ENCODE results near the gene MRPL21. TPM values are rescaled to one million over a fixed set of nuclear protein-coding genes. Genes with fewer than 3 reads are reported as not detected.
A peak's percentile ranks its signal among the peaks of the same experiment; 100 is the strongest.

The MRPL21 gene
- total RNA-seq, 6 donors from 2014 or later = 17.8 to 50.8 (median 32.3) TPM

- Histone ChIP-seq H3K27me3 (no peaks in the 10 kb centered on the region), H3K4me1 (peaks cover 0 to 14% (median 4%) of the 10 kb centered on the region in 4 donors), H3K27ac (no peak overlapping the region), H3K36me3 (no peaks in the 10 kb centered on the region), H3K9me3 (no peaks in the 10 kb centered on the region), H3K4me3 (no peak overlapping the region)
- DNase-seq (no peak), ATAC-seq (ENCODE audit: low FRiP score in 2 of 2) (no peak)
- TF ChIP-seq POLR2A (IDR thresholded peaks at IDR 0.05) (no peak), CTCF (IDR thresholded peaks at IDR 0.05) (no peak), POLR2AphosphoS5 (IDR thresholded peaks at IDR 0.05) (no peak), EP300 (IDR thresholded peaks at IDR 0.05) (no peak)
- 77 to 84% methylated on average over 12 of the region's 12 CpGs for WGBS, 2 donors
Measured at GRCh38 chr11:68872216-68873003, 31.2 kb downstream of the MRPL21 start.

- DNase-seq (no peak), ATAC-seq (ENCODE audit: low FRiP score in 2 of 2) (peak; percentile 20 to 45)
- no peaks in the 10 kb centered on the region for H3K36me3 ChIP-seq
- TF ChIP-seq EP300 (IDR thresholded peaks at IDR 0.05) = no peak
- no peak for TF ChIP-seq CTCF (IDR thresholded peaks at IDR 0.05)
- no peak for TF ChIP-seq POLR2AphosphoS5 (IDR thresholded peaks at IDR 0.05)
- no peak for TF ChIP-seq POLR2A (IDR thresholded peaks at IDR 0.05)
- H3K4me1 ChIP-seq = peaks cover 0 to 14% (median 3%) of the 10 kb centered on the region in 4 donors
- H3K27me3 ChIP-seq = no peaks in the 10 kb centered on the region
- no peaks in the 10 kb centered on the region for H3K9me3 ChIP-seq
- H3K4me3 ChIP-seq = peak overlapping the region in 3 of 4 donors; percentile 46 to 49 (median 48)
- H3K27ac ChIP-seq = no peak overlapping the region
- 18 to 56% methylated on average over 9 of the region's 9 CpGs for WGBS, 2 donors
Measured at GRCh38 chr11:68870470-68870869, 33.2 kb downstream of the MRPL21 start.

GRCh38 chr11:68868221-68868835 is 35.3 kb downstream of the MRPL21 start:
- Histone ChIP-seq H3K27me3 (no peaks in the 10 kb centered on the region), H3K36me3 (no peaks in the 10 kb centered on the region), H3K4me3 (no peak overlapping the region), H3K9me3 (peaks cover 0 to 8% (median 4%) of the 10 kb centered on the region in 4 donors), H3K4me1 (peaks cover 0 to 14% (median 2%) of the 10 kb centered on the region in 4 donors), H3K27ac (no peak overlapping the region)
- TF ChIP-seq POLR2A (IDR thresholded peaks at IDR 0.05) (no peak), POLR2AphosphoS5 (IDR thresholded peaks at IDR 0.05) (no peak), CTCF (IDR thresholded peaks at IDR 0.05) (no peak), EP300 (IDR thresholded peaks at IDR 0.05) (no peak)
- WGBS, 2 donors = 92 to 96% methylated on average over 18 of the region's 18 CpGs
- DNase-seq (no peak), ATAC-seq (ENCODE audit: low FRiP score in 2 of 2) (no peak)

GRCh38 chr11:68867066-68867465 is 36.6 kb downstream of the MRPL21 start:
- Histone ChIP-seq H3K4me1 (peaks cover 0 to 14% (median 2%) of the 10 kb centered on the region in 4 donors), H3K27me3 (no peaks in the 10 kb centered on the region), H3K9me3 (peaks cover 0 to 8% (median 4%) of the 10 kb centered on the region in 4 donors), H3K4me3 (no peak overlapping the region), H3K27ac (no peak overlapping the region), H3K36me3 (no peaks in the 10 kb centered on the region)
- ATAC-seq (ENCODE audit: low FRiP score in 2 of 2) (no peak), DNase-seq (peak in 1 of 2 donors; percentile 51)
- WGBS, 2 donors = 83 to 85% methylated on average over 6 of the region's 6 CpGs
- no peak for TF ChIP-seq EP300 (IDR thresholded peaks at IDR 0.05)

GRCh38 chr11:68865241-68865640 is 38.4 kb downstream of the MRPL21 start:
- peaks cover 0 to 7% (median 2%) of the 10 kb centered on the region in 4 donors for H3K4me1 ChIP-seq
- H3K36me3 ChIP-seq = no peaks in the 10 kb centered on the region
- H3K9me3 ChIP-seq = peaks cover 0 to 8% (median 4%) of the 10 kb centered on the region in 4 donors
- TF ChIP-seq POLR2AphosphoS5 (IDR thresholded peaks at IDR 0.05) (no peak), EP300 (IDR thresholded peaks at IDR 0.05) (no peak), POLR2A (IDR thresholded peaks at IDR 0.05) (no peak), CTCF (IDR thresholded peaks at IDR 0.05) (no peak)
- H3K4me3 ChIP-seq = no peak overlapping the region
- H3K27ac ChIP-seq = no peak overlapping the region
- no peak for ATAC-seq (ENCODE audit: low FRiP score in 2 of 2)
- H3K27me3 ChIP-seq = no peaks in the 10 kb centered on the region
- 85 to 93% methylated on average over 11 of the region's 11 CpGs for WGBS, 2 donors
- DNase-seq = no peak

Measured in upper lobe of left lung (tissue), 6 donors.